GM21717 (cell line): ENCODE measurements around the gene DTNBP1.

Experiments
- ATAC-seq: cut with Tn5 transposase; IDR thresholded peaks from one replicate; pipeline ENCODE4 v1.9.1; 2021; ENCODE audit warnings: mild to moderate bottlenecking, moderate library complexity; ENCODE audit not compliant: unreplicated experiment

DTNBP1 gene

GRCh38 chr6:15517600-15517999, 145.2 kb downstream of the DTNBP1 start:
- no peak for ATAC-seq

GRCh38 chr6:15516923-15517560, 145.8 kb downstream of the DTNBP1 start:
- ATAC-seq, result no peak

- ATAC-seq, result no peak
These were observed 146.4 kb downstream of the DTNBP1 start for GRCh38 chr6:15516378-15516777.

GRCh38 chr6:15515660-15516375, 147.0 kb downstream of the DTNBP1 start:
- ATAC-seq, result no peak

GRCh38 chr6:15515226-15515625, 147.6 kb downstream of the DTNBP1 start:
- ATAC-seq, result no peak

- no peak for ATAC-seq
These were observed 148.8 kb downstream of the DTNBP1 start for GRCh38 chr6:15513801-15514711.

- no peak for ATAC-seq
These were observed 149.6 kb downstream of the DTNBP1 start for GRCh38 chr6:15513131-15513771.

GRCh38 chr6:15512721-15513120, 150.1 kb downstream of the DTNBP1 start:
- ATAC-seq, result no peak

- no peak for ATAC-seq
These were observed 150.7 kb downstream of the DTNBP1 start for GRCh38 chr6:15512126-15512525.

GRCh38 chr6:15511248-15512125, 151.3 kb downstream of the DTNBP1 start:
- ATAC-seq, result no peak

GRCh38 chr6:15510536-15511247, 152.1 kb downstream of the DTNBP1 start:
- no peak for ATAC-seq

GRCh38 chr6:15510121-15510520, 152.7 kb downstream of the DTNBP1 start:
- ATAC-seq, result no peak

GRCh38 chr6:15509335-15509933, 153.4 kb downstream of the DTNBP1 start:
- ATAC-seq, result no peak

- no peak for ATAC-seq
These were observed 153.9 kb downstream of the DTNBP1 start for GRCh38 chr6:15508931-15509330.

GRCh38 chr6:15508441-15508871, 154.4 kb downstream of the DTNBP1 start:
- ATAC-seq, result no peak

GRCh38 chr6:15507746-15508145, 155.1 kb downstream of the DTNBP1 start:
- ATAC-seq, result no peak

GRCh38 chr6:15507221-15507620, 155.6 kb downstream of the DTNBP1 start:
- no peak for ATAC-seq

GRCh38 chr6:15506066-15506465, 156.8 kb downstream of the DTNBP1 start:
- ATAC-seq, result no peak

GRCh38 chr6:15505463-15505918, 157.3 kb downstream of the DTNBP1 start:
- no peak for ATAC-seq
